ENCODE measurements around the gene OR4D10. TPM values are rescaled to one million over a fixed set of nuclear protein-coding genes. Genes with fewer than 3 reads are reported as not detected.

Gene OR4D10
- polyA plus RNA-seq, 1 donor from 2014 or later, result not detected

DNA sequence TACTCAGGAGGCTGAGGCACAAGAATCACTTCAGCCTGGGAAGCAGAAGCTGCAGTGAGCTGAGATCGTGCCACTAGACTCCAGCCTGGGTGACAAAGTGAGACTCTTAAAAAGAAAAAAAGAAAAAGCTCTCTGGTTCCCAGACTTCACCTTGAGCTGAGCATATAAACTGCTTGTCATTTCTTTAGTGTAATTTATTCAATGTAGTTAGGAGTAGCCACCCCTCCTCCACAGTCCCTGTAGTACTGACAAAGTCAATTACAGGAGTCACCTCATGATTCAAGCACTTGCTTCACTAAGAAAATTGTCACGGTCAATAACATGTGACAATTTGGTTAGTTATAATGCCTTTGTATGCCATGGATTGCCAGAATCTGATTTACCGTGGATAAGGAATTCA is 7.2 kb downstream of the OR4D10 start:
- Histone ChIP-seq H4K20me1 (ENCODE audit: insufficient read depth) (no peaks in the 10 kb centered on the region), H3K36me3 (ENCODE audit: insufficient read depth, low read length) (no peaks in the 10 kb centered on the region), H3K79me2 (replicated peaks; ENCODE audit: insufficient read depth, low read length) (no peaks in the 10 kb centered on the region), H3K4me3 (ENCODE audit: low read length) (no peak overlapping the region), H3K4me2 (ENCODE audit: low read length) (no peak overlapping the region), H2AFZ (ENCODE audit: low read depth, low read length) (no peak overlapping the region), H3K9ac (ENCODE audit: low read length) (no peak overlapping the region), H3K9me3 (ENCODE audit: low read length) (no peaks in the 10 kb centered on the region), H3K27ac (ENCODE audit: low read length) (no peak overlapping the region), H3F3A (ENCODE audit: insufficient read depth, low read length, poor library complexity, severe bottlenecking) (no peaks in the 10 kb centered on the region), H3K9me2 (ENCODE audit: insufficient read depth, low read length) (no peaks in the 10 kb centered on the region), H3K27me3 (ENCODE audit: insufficient read depth, low read depth, low read length) (no peaks in the 10 kb centered on the region)
- TF ChIP-seq RAD21 (conservative IDR thresholded peaks at IDR 0.05), result no peak
- no peak for TF ChIP-seq MXI1 (conservative IDR thresholded peaks at IDR 0.05; ENCODE audit: poor library complexity, severe bottlenecking)
- TF ChIP-seq, protein P1, sequence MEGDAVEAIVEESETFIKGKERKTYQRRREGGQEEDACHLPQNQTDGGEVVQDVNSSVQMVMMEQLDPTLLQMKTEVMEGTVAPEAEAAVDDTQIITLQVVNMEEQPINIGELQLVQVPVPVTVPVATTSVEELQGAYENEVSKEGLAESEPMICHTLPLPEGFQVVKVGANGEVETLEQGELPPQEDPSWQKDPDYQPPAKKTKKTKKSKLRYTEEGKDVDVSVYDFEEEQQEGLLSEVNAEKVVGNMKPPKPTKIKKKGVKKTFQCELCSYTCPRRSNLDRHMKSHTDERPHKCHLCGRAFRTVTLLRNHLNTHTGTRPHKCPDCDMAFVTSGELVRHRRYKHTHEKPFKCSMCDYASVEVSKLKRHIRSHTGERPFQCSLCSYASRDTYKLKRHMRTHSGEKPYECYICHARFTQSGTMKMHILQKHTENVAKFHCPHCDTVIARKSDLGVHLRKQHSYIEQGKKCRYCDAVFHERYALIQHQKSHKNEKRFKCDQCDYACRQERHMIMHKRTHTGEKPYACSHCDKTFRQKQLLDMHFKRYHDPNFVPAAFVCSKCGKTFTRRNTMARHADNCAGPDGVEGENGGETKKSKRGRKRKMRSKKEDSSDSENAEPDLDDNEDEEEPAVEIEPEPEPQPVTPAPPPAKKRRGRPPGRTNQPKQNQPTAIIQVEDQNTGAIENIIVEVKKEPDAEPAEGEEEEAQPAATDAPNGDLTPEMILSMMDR (IDR thresholded peaks at IDR 0.05; ENCODE audit: poor library complexity, severe bottlenecking), result no peak
- TF ChIP-seq POLR2AphosphoS5 (IDR thresholded peaks at IDR 0.05), result no peak
- no peak for TF ChIP-seq TAF1 (IDR thresholded peaks at IDR 0.05; ENCODE audit: low read depth)
- TF ChIP-seq, protein P2, sequence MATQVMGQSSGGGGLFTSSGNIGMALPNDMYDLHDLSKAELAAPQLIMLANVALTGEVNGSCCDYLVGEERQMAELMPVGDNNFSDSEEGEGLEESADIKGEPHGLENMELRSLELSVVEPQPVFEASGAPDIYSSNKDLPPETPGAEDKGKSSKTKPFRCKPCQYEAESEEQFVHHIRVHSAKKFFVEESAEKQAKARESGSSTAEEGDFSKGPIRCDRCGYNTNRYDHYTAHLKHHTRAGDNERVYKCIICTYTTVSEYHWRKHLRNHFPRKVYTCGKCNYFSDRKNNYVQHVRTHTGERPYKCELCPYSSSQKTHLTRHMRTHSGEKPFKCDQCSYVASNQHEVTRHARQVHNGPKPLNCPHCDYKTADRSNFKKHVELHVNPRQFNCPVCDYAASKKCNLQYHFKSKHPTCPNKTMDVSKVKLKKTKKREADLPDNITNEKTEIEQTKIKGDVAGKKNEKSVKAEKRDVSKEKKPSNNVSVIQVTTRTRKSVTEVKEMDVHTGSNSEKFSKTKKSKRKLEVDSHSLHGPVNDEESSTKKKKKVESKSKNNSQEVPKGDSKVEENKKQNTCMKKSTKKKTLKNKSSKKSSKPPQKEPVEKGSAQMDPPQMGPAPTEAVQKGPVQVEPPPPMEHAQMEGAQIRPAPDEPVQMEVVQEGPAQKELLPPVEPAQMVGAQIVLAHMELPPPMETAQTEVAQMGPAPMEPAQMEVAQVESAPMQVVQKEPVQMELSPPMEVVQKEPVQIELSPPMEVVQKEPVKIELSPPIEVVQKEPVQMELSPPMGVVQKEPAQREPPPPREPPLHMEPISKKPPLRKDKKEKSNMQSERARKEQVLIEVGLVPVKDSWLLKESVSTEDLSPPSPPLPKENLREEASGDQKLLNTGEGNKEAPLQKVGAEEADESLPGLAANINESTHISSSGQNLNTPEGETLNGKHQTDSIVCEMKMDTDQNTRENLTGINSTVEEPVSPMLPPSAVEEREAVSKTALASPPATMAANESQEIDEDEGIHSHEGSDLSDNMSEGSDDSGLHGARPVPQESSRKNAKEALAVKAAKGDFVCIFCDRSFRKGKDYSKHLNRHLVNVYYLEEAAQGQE (IDR thresholded peaks at IDR 0.05; ENCODE audit: borderline replicate concordance), result no peak
- no peak for TF ChIP-seq EZH2 (IDR thresholded peaks at IDR 0.05; ENCODE audit: borderline replicate concordance, insufficient read depth, low read length, poor library complexity, severe bottlenecking)
- TF ChIP-seq EP300 (conservative IDR thresholded peaks at IDR 0.05; ENCODE audit: poor library complexity, severe bottlenecking), result no peak
- no peak for TF ChIP-seq SMC3 (conservative IDR thresholded peaks at IDR 0.05; ENCODE audit: poor library complexity)

DNA sequence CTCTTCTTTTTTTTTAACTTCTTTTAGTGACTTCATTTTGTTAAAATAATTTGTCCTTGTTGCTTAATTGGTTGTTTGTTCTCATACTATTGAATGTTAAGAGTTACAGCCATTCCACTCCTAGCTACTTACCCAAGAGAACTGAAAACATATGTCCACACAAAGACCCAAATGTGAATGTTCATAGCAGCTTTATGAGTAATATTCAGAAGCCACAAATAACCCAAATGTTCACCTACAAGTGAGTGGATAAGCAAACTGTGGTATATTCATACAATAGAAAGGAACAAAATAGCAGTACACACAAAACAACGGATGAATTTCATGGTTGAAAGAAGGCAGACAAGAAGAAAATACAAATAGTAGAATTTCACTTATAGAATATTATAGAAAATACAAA is 28.8 kb downstream of the OR4D10 start:
- TF ChIP-seq EP300 (conservative IDR thresholded peaks at IDR 0.05; ENCODE audit: poor library complexity, severe bottlenecking), result no peak
- no peak for TF ChIP-seq MXI1 (conservative IDR thresholded peaks at IDR 0.05; ENCODE audit: poor library complexity, severe bottlenecking)
- TF ChIP-seq TAF1 (IDR thresholded peaks at IDR 0.05; ENCODE audit: low read depth), result no peak
- TF ChIP-seq, protein P2 (IDR thresholded peaks at IDR 0.05; ENCODE audit: borderline replicate concordance), result no peak
- TF ChIP-seq, protein P1 (IDR thresholded peaks at IDR 0.05; ENCODE audit: poor library complexity, severe bottlenecking), result no peak
- no peak for TF ChIP-seq RAD21 (conservative IDR thresholded peaks at IDR 0.05)
- no peak for TF ChIP-seq EZH2 (IDR thresholded peaks at IDR 0.05; ENCODE audit: borderline replicate concordance, insufficient read depth, low read length, poor library complexity, severe bottlenecking)
- H3K9ac ChIP-seq (ENCODE audit: low read length), result no peak overlapping the region
- no peaks in the 10 kb centered on the region for H3F3A ChIP-seq (ENCODE audit: insufficient read depth, low read length, poor library complexity, severe bottlenecking)
- H2AFZ ChIP-seq (ENCODE audit: low read depth, low read length), result no peak overlapping the region
- no peaks in the 10 kb centered on the region for H3K27me3 ChIP-seq (ENCODE audit: insufficient read depth, low read depth, low read length)
- H3K4me2 ChIP-seq (ENCODE audit: low read length), result no peak overlapping the region
- H3K36me3 ChIP-seq (ENCODE audit: insufficient read depth, low read length), result no peaks in the 10 kb centered on the region
- no peaks in the 10 kb centered on the region for H3K79me2 ChIP-seq (replicated peaks; ENCODE audit: insufficient read depth, low read length)
- H3K27ac ChIP-seq (ENCODE audit: low read length), result no peak overlapping the region
- no peaks in the 10 kb centered on the region for H4K20me1 ChIP-seq (ENCODE audit: insufficient read depth)
- H3K4me3 ChIP-seq (ENCODE audit: low read length), result no peak overlapping the region
- H3K9me2 ChIP-seq (ENCODE audit: insufficient read depth, low read length), result no peaks in the 10 kb centered on the region
- H3K9me3 ChIP-seq (ENCODE audit: low read length), result no peaks in the 10 kb centered on the region
